ENCODE measurements around the gene CDC42BPG.
A peak's percentile ranks its signal among the peaks of the same experiment; 100 is the strongest.

The CDC42BPG gene

GRCh38 chr11:64810271-64810890, 34.1 kb downstream of the CDC42BPG start, which contains the start of gene MEN1:
Gene MEN1 (minus strand): TSS chr11:64810551. CDS start chr11:64810109, 442 bp downstream.
- peak; percentile 58 for DNase-seq (ENCODE audit: low read depth, low spot score)
- ChIA-PET CTCF (interaction anchor here (1.0 to 2.8 kb wide), 8 partner anchors 10 to 216 kb away, joined by 3 to 14 read pairs (median 3); partner anchors contain the start of gene CDC42BPG), POLR2A (interaction anchor here (1.0 to 1.6 kb wide), 2 partner anchors 12 to 67 kb away, joined by 3 to 5 read pairs; partner anchors contain the start of gene EHD1)
- H3K4me3 ChIP-seq (ENCODE audit: low read depth, low read length), result peak within 1 kb of the TSS; percentile 83
- TF ChIP-seq CTCF (IDR thresholded peaks at IDR 0.05; ENCODE audit: insufficient read depth, low read length, missing control alignments), result no peak

GRCh38 chr11:64809781-64810241, 34.6 kb downstream of the CDC42BPG start:
- CTCF ChIA-PET, result interaction anchor here (0.9 to 2.8 kb wide), 7 partner anchors 34 to 309 kb away, joined by 3 to 14 read pairs (median 4); partner anchors contain the start of genes ARL2 and CDC42BPG

GRCh38 chr11:64805481-64805880, 39.0 kb downstream of the CDC42BPG start:
- ChIA-PET POLR2A (no interaction called here), CTCF (no interaction called here)
- no peak for TF ChIP-seq CTCF (IDR thresholded peaks at IDR 0.05; ENCODE audit: insufficient read depth, low read length, missing control alignments)
- H3K4me3 ChIP-seq (ENCODE audit: low read depth, low read length), result no peak overlapping the region
- no peak for DNase-seq (ENCODE audit: low read depth, low spot score)

More at GRCh38 chr11:64809781-64810241, 34.6 kb downstream of the CDC42BPG start:
- no peak for DNase-seq (ENCODE audit: low read depth, low spot score)
- POLR2A ChIA-PET, result interaction anchor here (0.7 to 1.6 kb wide), 2 partner anchors 68 to 203 kb away, joined by 4 to 5 read pairs; partner anchors contain the start of gene EHD1
- peak overlapping the region; percentile 83 for H3K4me3 ChIP-seq (ENCODE audit: low read depth, low read length)
- TF ChIP-seq CTCF (IDR thresholded peaks at IDR 0.05; ENCODE audit: insufficient read depth, low read length, missing control alignments), result no peak

- DNase-seq (ENCODE audit: low read depth, low spot score), result no peak
- POLR2A ChIA-PET, result interaction anchor here (0.5 to 0.6 kb wide), 2 partner anchors 25 to 122 kb away, joined by 3 to 4 read pairs; no protein-coding TSS in a partner anchor
- no peak for TF ChIP-seq CTCF (IDR thresholded peaks at IDR 0.05; ENCODE audit: insufficient read depth, low read length, missing control alignments)
- no peak overlapping the region; the same call in 1 of the 2 replicates for H3K4me3 ChIP-seq (ENCODE audit: low read depth, low read length)
- CTCF ChIA-PET, result interaction anchor here (0.7 to 1.9 kb wide), 6 partner anchors 13 to 309 kb away, joined by 3 to 5 read pairs (median 4); no protein-coding TSS in a partner anchor
Observed at GRCh38 chr11:64804346-64805210, 39.9 kb downstream of the CDC42BPG start.

- no peak for DNase-seq (ENCODE audit: low read depth, low spot score)
- no peak for TF ChIP-seq CTCF (IDR thresholded peaks at IDR 0.05; ENCODE audit: insufficient read depth, low read length, missing control alignments)
- POLR2A ChIA-PET, result interaction anchor here (0.5 to 0.6 kb wide), 2 partner anchors 25 to 123 kb away, joined by 3 to 4 read pairs; no protein-coding TSS in a partner anchor
- peak overlapping the region; percentile 75 for H3K4me3 ChIP-seq (ENCODE audit: low read depth, low read length)
- CTCF ChIA-PET, result interaction anchor here (0.7 to 1.9 kb wide), 7 partner anchors 10 to 309 kb away, joined by 3 to 5 read pairs (median 4); no protein-coding TSS in a partner anchor
Observed at GRCh38 chr11:64803846-64804345, 40.6 kb downstream of the CDC42BPG start.
